ENCODE data around the gene OR5A1.

GRCh38 chr11:59413646-59414045, 22.6 kb upstream of the OR5A1 start:
- TF ChIP-seq CTCF (IDR thresholded peaks at IDR 0.05; ENCODE audit: low read depth, low read length, poor library complexity, severe bottlenecking): no peak
- no peak for TF ChIP-seq EZH2phosphoT487 (IDR thresholded peaks at IDR 0.05; ENCODE audit: borderline replicate concordance, low read length)
